SK-N-SH (cell line): ENCODE results near the gene B3GALT6.

Source experiments
- EP300 ChIP-seq, 2 experiments: IDR thresholded peaks; 2 replicates each; pipeline versions ENCODE4 v1.4.0 to v1.6.1; 2012; ENCODE audit warnings: borderline replicate concordance in 1 of 2, low read depth in 1 of 2, low read length in 1 of 2
- EZH2phosphoT487 ChIP-seq: fragments of 200-600 bp; sonication (generic); IDR thresholded peaks from 2 replicates; pipeline ENCODE4 v1.6.1; 2017; ENCODE audit warnings: low read depth, mixed run types, mild to moderate bottlenecking, antibody characterized with exemption, moderate library complexity, borderline replicate concordance
- NFIC ChIP-seq: IDR thresholded peaks from 2 replicates; pipeline ENCODE4 v1.4.0; 2012; ENCODE audit warnings: borderline replicate concordance
- NRF1 ChIP-seq: IDR thresholded peaks from 2 replicates; pipeline ENCODE4 v1.6.1; 2012; ENCODE audit warnings: low read depth, mild to moderate bottlenecking, low read length
- RFX5 ChIP-seq: IDR thresholded peaks from 2 replicates; pipeline ENCODE4 v1.6.1; 2012; ENCODE audit warnings: mild to moderate bottlenecking, improper control_type of control experiment, low read length
- SIN3A ChIP-seq: IDR thresholded peaks from 2 replicates; pipeline ENCODE4 v1.6.1; 2012; ENCODE audit warnings: low read depth, mild to moderate bottlenecking, low read length, moderate library complexity, borderline replicate concordance
- TAF1 ChIP-seq: IDR thresholded peaks from 2 replicates; pipeline ENCODE4 v1.6.1; 2012; ENCODE audit warnings: low read depth, mild to moderate bottlenecking, low read length, moderate library complexity, borderline replicate concordance
- TCF12 ChIP-seq: IDR thresholded peaks from 2 replicates; pipeline ENCODE4 v1.4.0; 2012
- TEAD4 ChIP-seq: IDR thresholded peaks from 2 replicates; pipeline ENCODE4 v1.4.0; 2012; ENCODE audit warnings: mild to moderate bottlenecking, borderline replicate concordance; ENCODE audit not compliant: insufficient read depth
- TF ChIP-seq, protein P1 (sequence below): IDR thresholded peaks from 2 replicates; pipeline ENCODE4 v1.4.0; 2012; ENCODE audit warnings: low read depth
- TF ChIP-seq, protein P2 (sequence below): fragments of 200-600 bp; sonication (generic); IDR thresholded peaks from 2 replicates; pipeline ENCODE4 v1.6.1; 2017; ENCODE audit warnings: antibody characterized with exemption, mild to moderate bottlenecking, moderate library complexity
- TF ChIP-seq, protein P3 (sequence below): fragments of 150-350 bp; IDR thresholded peaks from 2 replicates; pipeline ENCODE4 v1.6.1; 2017; ENCODE audit warnings: antibody characterized with exemption, low read length, low read depth, borderline replicate concordance
- TF ChIP-seq, protein P4 (sequence below): fragments of 150-350 bp; IDR thresholded peaks from 2 replicates; pipeline ENCODE4 v1.6.1; 2016; ENCODE audit warnings: mild to moderate bottlenecking, low read depth, low read length

DNA sequence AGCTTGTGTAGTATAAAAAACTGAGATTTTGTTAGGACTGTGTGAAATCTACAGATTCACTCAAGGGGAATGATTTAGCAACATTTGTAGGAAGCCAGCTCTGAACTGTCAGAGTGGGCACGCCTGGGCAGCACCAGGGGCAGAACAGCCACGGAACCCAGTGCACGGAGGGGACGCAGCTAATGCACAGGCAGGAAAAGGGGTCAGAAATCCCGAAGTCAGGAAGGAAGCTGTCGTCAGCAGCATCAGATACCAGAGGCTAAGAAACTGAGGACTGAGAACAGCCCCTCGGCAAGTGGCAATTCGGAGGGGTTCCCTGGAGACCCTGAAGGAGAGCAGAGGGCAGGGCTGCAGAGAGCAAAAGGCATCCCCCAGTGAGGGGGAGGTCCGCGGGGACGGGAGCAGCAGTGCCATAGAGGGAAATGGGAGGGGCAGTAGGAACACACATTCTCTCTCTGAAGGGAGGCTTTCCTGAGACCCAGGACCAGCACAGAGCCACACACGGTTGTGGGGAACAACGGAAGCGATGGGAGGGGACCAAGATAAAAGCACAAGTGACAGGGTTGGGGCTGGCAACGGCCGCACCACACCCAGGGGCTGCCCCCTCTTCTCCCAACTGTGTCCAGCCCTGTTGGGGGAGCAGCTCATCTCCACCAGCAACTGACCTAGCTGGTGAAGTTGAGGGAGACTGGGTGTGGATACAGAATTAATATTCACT is 29.0 kb downstream of the B3GALT6 start:
- no peak for TF ChIP-seq RFX5
- TF ChIP-seq, protein P1, sequence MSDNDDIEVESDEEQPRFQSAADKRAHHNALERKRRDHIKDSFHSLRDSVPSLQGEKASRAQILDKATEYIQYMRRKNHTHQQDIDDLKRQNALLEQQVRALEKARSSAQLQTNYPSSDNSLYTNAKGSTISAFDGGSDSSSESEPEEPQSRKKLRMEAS: no peak
- no peak for TF ChIP-seq EZH2phosphoT487
- no peak for TF ChIP-seq TAF1
- TF ChIP-seq SIN3A: no peak
- TF ChIP-seq, protein P2, sequence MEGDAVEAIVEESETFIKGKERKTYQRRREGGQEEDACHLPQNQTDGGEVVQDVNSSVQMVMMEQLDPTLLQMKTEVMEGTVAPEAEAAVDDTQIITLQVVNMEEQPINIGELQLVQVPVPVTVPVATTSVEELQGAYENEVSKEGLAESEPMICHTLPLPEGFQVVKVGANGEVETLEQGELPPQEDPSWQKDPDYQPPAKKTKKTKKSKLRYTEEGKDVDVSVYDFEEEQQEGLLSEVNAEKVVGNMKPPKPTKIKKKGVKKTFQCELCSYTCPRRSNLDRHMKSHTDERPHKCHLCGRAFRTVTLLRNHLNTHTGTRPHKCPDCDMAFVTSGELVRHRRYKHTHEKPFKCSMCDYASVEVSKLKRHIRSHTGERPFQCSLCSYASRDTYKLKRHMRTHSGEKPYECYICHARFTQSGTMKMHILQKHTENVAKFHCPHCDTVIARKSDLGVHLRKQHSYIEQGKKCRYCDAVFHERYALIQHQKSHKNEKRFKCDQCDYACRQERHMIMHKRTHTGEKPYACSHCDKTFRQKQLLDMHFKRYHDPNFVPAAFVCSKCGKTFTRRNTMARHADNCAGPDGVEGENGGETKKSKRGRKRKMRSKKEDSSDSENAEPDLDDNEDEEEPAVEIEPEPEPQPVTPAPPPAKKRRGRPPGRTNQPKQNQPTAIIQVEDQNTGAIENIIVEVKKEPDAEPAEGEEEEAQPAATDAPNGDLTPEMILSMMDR: no peak
- no peak for TF ChIP-seq TCF12
- TF ChIP-seq, protein P3, sequence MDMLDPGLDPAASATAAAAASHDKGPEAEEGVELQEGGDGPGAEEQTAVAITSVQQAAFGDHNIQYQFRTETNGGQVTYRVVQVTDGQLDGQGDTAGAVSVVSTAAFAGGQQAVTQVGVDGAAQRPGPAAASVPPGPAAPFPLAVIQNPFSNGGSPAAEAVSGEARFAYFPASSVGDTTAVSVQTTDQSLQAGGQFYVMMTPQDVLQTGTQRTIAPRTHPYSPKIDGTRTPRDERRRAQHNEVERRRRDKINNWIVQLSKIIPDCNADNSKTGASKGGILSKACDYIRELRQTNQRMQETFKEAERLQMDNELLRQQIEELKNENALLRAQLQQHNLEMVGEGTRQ: no peak
- TF ChIP-seq NFIC: no peak
- TF ChIP-seq EP300 (IDR thresholded peaks at IDR 0.05; ENCODE audit: borderline replicate concordance in 1 of 2, low read depth in 1 of 2, low read length in 1 of 2): no peak
- TF ChIP-seq, protein P4, sequence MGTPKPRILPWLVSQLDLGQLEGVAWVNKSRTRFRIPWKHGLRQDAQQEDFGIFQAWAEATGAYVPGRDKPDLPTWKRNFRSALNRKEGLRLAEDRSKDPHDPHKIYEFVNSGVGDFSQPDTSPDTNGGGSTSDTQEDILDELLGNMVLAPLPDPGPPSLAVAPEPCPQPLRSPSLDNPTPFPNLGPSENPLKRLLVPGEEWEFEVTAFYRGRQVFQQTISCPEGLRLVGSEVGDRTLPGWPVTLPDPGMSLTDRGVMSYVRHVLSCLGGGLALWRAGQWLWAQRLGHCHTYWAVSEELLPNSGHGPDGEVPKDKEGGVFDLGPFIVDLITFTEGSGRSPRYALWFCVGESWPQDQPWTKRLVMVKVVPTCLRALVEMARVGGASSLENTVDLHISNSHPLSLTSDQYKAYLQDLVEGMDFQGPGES: no peak
- no peak for TF ChIP-seq NRF1
- no peak for TF ChIP-seq TEAD4
